Measurements from ENCODE around the gene BRINP1. TPM values are rescaled to one million over a fixed set of nuclear protein-coding genes. Genes with fewer than 3 reads are reported as not detected.

The BRINP1 gene
- total RNA-seq, 1 experiment from 2014 or later, result 14.0 TPM

DNA sequence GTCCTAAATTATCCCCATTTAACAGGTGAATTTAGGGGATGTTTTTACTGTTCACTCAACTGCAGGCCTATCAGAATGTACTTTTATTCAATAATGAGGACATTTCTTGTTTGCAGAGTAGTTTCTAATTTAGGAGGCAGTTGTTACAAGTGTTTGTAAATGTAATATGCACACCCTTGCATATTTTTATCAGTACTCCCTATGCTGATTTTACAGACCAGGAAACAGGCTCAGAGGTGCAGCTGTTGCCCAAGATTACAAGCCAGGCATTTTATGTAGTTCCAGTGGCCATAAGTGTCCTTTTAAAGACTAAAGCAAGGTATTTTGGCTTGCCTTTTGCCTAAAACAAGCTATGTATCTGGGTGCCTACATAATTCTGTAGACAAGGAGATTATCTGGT, 47.6 kb upstream of the BRINP1 start:
- Histone ChIP-seq H3K27me3 (ENCODE audit: insufficient read depth, low read length) (no peaks in the 10 kb centered on the region), H3K56ac (ENCODE audit: insufficient read length, low read depth, low read length) (no peak overlapping the region), H4K5ac (ENCODE audit: insufficient read length, low read depth, low read length) (no peak overlapping the region), H3K23ac (ENCODE audit: insufficient read length, low read depth, low read length) (no peak overlapping the region), H3K9ac (ENCODE audit: extremely low read depth, insufficient read length, low read length) (no peak overlapping the region), H2AK5ac (ENCODE audit: insufficient read length, low read length) (no peak overlapping the region), H2BK12ac (ENCODE audit: insufficient read length, low read depth, low read length) (no peak overlapping the region), H3K79me2 (ENCODE audit: insufficient read depth, low read length) (no peaks in the 10 kb centered on the region), H3K4me1 (ENCODE audit: insufficient read depth, low read length) (no peaks in the 10 kb centered on the region), H4K20me1 (ENCODE audit: control insufficient read depth, insufficient read depth, insufficient read length) (no peaks in the 10 kb centered on the region), H4K8ac (replicated peaks; ENCODE audit: insufficient read length, low read depth, low read length) (no peak overlapping the region), H3K4me2 (ENCODE audit: insufficient read depth, insufficient read length, low read length) (no peak overlapping the region), H3K9me3 (ENCODE audit: control insufficient read depth, low read depth, low read length) (no peaks in the 10 kb centered on the region), H2AFZ (ENCODE audit: low read length) (no peak overlapping the region), H3T11ph (ENCODE audit: low read length) (no peak overlapping the region), H2BK5ac (ENCODE audit: insufficient read length, low read length) (no peak overlapping the region), H3K27ac (ENCODE audit: insufficient read length, low read depth, low read length) (no peak overlapping the region), H3K4ac (ENCODE audit: low read depth, low read length) (no peak overlapping the region), H3K14ac (ENCODE audit: insufficient read depth, low read length) (no peak overlapping the region), H3K79me1 (ENCODE audit: insufficient read depth, low read depth, low read length, poor library complexity, severe bottlenecking) (no peaks in the 10 kb centered on the region), H3K18ac (ENCODE audit: insufficient read length, low read depth, low read length) (no peak overlapping the region), H2BK15ac (ENCODE audit: low read depth, low read length) (no peak overlapping the region), H3K23me2 (ENCODE audit: insufficient read length, low read depth, low read length, poor library complexity, severe bottlenecking) (no peaks in the 10 kb centered on the region), H2BK120ac (ENCODE audit: low read depth, low read length, poor library complexity, severe bottlenecking) (no peak overlapping the region), H2BK20ac (ENCODE audit: low read depth, low read length, poor library complexity, severe bottlenecking) (no peak overlapping the region), H4K91ac (ENCODE audit: insufficient read length, low read depth, low read length) (no peak overlapping the region)
- Mint-ChIP-seq H3K27me3 (ENCODE audit: low read depth) (no peaks in the 10 kb centered on the region), H3K9me3 (no peaks in the 10 kb centered on the region), H3K27ac (no peak overlapping the region), H3K36me3 (ENCODE audit: insufficient read depth in 1 of 3, low read depth in 3 of 3) (no peaks in the 10 kb centered on the region), H3K4me1 (peaks cover 0 to 6% of the 10 kb centered on the region in 2 experiments; a peak in 1 of 4 replicates), H3K4me3 (no peak overlapping the region)
- TF ChIP-seq, protein P1, sequence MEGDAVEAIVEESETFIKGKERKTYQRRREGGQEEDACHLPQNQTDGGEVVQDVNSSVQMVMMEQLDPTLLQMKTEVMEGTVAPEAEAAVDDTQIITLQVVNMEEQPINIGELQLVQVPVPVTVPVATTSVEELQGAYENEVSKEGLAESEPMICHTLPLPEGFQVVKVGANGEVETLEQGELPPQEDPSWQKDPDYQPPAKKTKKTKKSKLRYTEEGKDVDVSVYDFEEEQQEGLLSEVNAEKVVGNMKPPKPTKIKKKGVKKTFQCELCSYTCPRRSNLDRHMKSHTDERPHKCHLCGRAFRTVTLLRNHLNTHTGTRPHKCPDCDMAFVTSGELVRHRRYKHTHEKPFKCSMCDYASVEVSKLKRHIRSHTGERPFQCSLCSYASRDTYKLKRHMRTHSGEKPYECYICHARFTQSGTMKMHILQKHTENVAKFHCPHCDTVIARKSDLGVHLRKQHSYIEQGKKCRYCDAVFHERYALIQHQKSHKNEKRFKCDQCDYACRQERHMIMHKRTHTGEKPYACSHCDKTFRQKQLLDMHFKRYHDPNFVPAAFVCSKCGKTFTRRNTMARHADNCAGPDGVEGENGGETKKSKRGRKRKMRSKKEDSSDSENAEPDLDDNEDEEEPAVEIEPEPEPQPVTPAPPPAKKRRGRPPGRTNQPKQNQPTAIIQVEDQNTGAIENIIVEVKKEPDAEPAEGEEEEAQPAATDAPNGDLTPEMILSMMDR (conservative IDR thresholded peaks at IDR 0.05), result no peak
- no peak for DNase-seq

Measured in H9 (cell line).